ENCODE data around the gene PSKH1. TPM values are rescaled to one million over a fixed set of nuclear protein-coding genes. Genes with fewer than 3 reads are reported as not detected.

Gene PSKH1
- total RNA-seq, 1 donor from 2014 or later, result 19.5 TPM

GRCh38 chr16:67933805-67934204 lies 40.8 kb downstream of the PSKH1 start:
- Histone ChIP-seq H3K36me3 (peaks cover 21% of the 10 kb centered on the region), H3K4me3 (no peak overlapping the region), H3K4me1 (peaks cover 40% of the 10 kb centered on the region), H3K9me3 (replicated peaks) (no peaks in the 10 kb centered on the region), H3K27me3 (ENCODE audit: low read depth) (no peaks in the 10 kb centered on the region), H3K27ac (replicated peaks) (no peak overlapping the region)
- no peak for DNase-seq
- intact Hi-C loops (cut with micrococcal nuclease), result no loop called here
- no peak for TF ChIP-seq CTCF (IDR thresholded peaks at IDR 0.05; ENCODE audit: borderline replicate concordance)

- no peak for DNase-seq
- H3K27ac ChIP-seq (replicated peaks), result peak overlapping the region; percentile 94
- H3K9me3 ChIP-seq (replicated peaks), result no peaks in the 10 kb centered on the region
- intact Hi-C loops (cut with micrococcal nuclease), result no loop called here
- H3K4me3 ChIP-seq, result peak overlapping the region; percentile 91
- peaks cover 20% of the 10 kb centered on the region for H3K36me3 ChIP-seq
- no peak for TF ChIP-seq CTCF (IDR thresholded peaks at IDR 0.05; ENCODE audit: borderline replicate concordance)
- no peaks in the 10 kb centered on the region for H3K27me3 ChIP-seq (ENCODE audit: low read depth)
- peaks cover 44% of the 10 kb centered on the region for H3K4me1 ChIP-seq
Observed at GRCh38 chr16:67934306-67935100, 41.4 kb downstream of the PSKH1 start.

GRCh38 chr16:67935101-67935401 lies 42.0 kb downstream of the PSKH1 start:
- Histone ChIP-seq H3K4me3 (peak overlapping the region; percentile 91), H3K27me3 (ENCODE audit: low read depth) (no peaks in the 10 kb centered on the region), H3K9me3 (replicated peaks) (no peaks in the 10 kb centered on the region), H3K36me3 (peaks cover 21% of the 10 kb centered on the region), H3K4me1 (peaks cover 49% of the 10 kb centered on the region), H3K27ac (replicated peaks) (peak overlapping the region; percentile 94)
- no peak for DNase-seq
- intact Hi-C loops (cut with micrococcal nuclease), result no loop called here
- TF ChIP-seq CTCF (IDR thresholded peaks at IDR 0.05; ENCODE audit: borderline replicate concordance), result no peak

GRCh38 chr16:67935402-67936123 lies 42.5 kb downstream of the PSKH1 start:
- no peak for TF ChIP-seq CTCF (IDR thresholded peaks at IDR 0.05; ENCODE audit: borderline replicate concordance)
- peaks cover 20% of the 10 kb centered on the region for H3K36me3 ChIP-seq
- H3K4me1 ChIP-seq, result peaks cover 53% of the 10 kb centered on the region
- intact Hi-C loops (cut with micrococcal nuclease), result no loop called here
- H3K4me3 ChIP-seq, result peak overlapping the region; percentile 91
- no peaks in the 10 kb centered on the region for H3K27me3 ChIP-seq (ENCODE audit: low read depth)
- no peaks in the 10 kb centered on the region for H3K9me3 ChIP-seq (replicated peaks)
- H3K27ac ChIP-seq (replicated peaks), result peak overlapping the region; percentile 94
- peak; percentile 94 for DNase-seq

- TF ChIP-seq CTCF (IDR thresholded peaks at IDR 0.05; ENCODE audit: borderline replicate concordance), result no peak
- intact Hi-C loops (cut with micrococcal nuclease), result no loop called here
- DNase-seq, result peak; percentile 57
- peaks cover 26% of the 10 kb centered on the region for H3K36me3 ChIP-seq
- peaks cover 56% of the 10 kb centered on the region for H3K4me1 ChIP-seq
- no peaks in the 10 kb centered on the region for H3K27me3 ChIP-seq (ENCODE audit: low read depth)
- peak within 1 kb of the TSS; percentile 91 for H3K4me3 ChIP-seq
- peak within 1 kb of the TSS; percentile 94 for H3K27ac ChIP-seq (replicated peaks)
- H3K9me3 ChIP-seq (replicated peaks), result no peaks in the 10 kb centered on the region
Observed at GRCh38 chr16:67936124-67936879, 43.2 kb downstream of the PSKH1 start, which contains the start of gene PSMB10. PSMB10 (minus strand) TSS chr16:67936850; CDS start chr16:67936749, 101 bp downstream.
